NCI-H510A treated with DMSO at 0.1 percent for 48 hours (cell line): Measurements from ENCODE around the gene PCDHAC1.
"Not testable (repeated sequence)": the region's sequence is repeated elsewhere in the genome, so short reads cannot be mapped to it uniquely, and the experiment has no call there.

ENCODE experiments used
- DNase-seq: peaks from one replicate; lab custom pipeline; 2025; lab: John Stamatoyannopoulos, UW

PCDHAC1 gene, protein sequence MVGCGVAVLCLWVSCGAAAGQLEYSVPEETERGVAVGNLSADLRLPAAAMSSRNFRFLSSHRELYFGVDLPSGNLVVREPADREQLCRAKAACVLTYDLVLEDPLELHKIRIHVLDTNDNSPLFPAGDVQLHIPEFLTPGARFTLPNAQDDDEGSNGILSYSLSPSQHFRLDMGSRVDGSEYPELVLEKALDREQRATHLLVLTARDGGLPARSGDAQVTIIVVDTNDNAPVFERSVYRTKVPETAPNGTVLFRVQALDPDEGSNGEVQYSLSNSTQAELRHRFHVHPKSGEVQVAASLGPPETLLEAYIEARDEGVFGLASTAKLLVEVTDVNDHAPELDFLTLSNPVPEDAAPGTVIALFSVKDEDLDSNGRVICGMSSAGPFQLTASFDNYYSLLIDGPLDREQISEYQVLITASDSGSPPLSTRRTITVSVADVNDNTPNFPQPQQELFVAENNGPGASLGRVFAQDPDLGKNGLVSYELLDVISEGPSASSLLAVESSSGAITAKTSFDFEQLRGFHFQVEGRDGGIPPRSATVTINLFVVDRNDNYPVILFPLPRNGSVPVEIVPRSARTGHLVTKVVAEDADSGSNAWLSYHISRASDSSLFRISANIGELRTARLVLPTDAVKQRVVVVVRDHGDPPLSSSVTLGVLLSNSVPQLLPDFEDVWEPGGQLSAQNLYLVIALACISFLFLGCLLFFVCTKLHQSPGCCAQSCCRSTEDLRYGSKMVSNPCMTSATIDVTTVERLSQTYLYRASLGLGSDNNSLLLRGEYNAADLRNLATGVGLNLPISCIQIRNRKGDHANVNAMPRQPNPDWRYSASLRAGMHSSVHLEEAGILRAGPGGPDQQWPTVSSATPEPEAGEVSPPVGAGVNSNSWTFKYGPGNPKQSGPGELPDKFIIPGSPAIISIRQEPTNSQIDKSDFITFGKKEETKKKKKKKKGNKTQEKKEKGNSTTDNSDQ

DNA sequence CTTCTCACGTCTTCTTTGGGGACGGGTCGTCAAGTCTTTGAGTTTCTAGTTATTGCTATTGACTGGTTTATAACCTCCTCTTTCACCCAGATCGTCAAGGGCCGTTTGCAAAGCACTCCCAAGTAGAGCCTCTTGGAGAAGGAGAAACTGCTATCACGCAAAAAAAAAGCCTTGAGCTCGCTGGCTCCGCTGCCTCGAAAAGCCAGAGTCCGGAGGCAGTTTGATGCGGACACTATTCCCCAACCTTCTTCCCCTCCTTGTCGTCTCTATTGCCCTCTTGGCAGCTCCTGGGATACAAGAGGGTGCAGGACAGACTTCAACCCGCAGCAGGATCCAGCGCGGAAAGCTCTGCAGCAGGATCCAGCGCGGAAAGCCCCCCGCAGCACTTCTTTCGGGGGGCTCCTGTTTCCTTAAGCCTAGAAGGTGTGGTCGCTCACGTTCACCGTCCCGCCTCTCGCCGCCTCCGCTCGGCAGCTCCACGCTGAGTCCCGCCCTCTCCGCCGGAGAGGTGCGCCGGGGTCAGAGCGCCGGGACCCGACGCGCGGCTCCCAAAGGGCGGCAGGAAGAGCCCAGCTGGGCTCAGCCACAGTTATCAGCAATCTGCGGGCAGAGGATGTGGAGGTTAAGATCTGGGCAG lies at the start of gene PCDHAC1:
Gene PCDHAC1 (plus strand): TSS at position 494 of the 637 bp plus-strand sequence. CDS start 594 bp downstream, outside the sequence.
- peak; percentile 60 for DNase-seq

DNA sequence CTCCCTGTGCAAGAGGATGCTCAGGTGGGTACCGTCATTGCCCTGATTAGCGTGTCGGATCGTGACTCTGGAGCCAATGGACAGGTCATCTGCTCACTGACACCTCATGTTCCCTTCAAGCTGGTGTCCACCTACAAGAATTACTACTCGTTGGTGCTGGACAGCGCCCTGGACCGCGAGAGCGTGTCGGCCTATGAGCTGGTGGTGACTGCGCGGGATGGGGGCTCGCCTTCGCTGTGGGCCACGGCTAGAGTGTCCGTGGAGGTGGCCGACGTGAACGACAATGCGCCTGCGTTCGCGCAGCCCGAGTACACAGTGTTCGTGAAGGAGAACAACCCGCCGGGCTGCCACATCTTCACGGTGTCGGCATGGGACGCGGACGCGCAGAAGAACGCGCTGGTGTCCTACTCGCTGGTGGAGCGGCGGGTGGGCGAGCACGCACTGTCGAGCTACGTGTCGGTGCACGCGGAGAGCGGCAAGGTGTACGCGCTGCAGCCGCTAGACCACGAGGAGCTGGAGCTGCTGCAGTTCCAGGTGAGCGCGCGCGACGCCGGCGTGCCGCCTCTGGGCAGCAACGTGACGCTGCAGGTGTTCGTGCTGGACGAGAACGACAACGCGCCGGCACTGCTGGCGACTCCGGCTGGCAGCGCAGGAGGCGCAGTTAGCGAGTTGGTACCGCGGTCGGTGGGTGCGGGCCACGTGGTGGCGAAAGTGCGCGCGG lies 49.4 kb upstream of the PCDHAC1 start:
- DNase-seq, result not testable (repeated sequence)

DNA sequence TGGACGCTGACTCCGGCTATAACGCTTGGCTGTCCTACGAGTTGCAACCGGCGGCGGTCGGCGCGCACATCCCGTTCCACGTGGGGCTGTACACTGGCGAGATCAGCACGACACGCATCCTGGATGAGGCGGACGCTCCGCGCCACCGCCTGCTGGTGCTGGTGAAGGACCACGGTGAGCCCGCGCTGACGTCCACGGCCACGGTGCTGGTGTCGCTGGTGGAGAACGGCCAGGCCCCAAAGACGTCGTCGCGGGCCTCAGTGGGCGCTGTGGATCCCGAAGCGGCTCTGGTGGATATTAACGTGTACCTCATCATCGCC lies 48.9 kb upstream of the PCDHAC1 start:
- no peak for DNase-seq

DNA sequence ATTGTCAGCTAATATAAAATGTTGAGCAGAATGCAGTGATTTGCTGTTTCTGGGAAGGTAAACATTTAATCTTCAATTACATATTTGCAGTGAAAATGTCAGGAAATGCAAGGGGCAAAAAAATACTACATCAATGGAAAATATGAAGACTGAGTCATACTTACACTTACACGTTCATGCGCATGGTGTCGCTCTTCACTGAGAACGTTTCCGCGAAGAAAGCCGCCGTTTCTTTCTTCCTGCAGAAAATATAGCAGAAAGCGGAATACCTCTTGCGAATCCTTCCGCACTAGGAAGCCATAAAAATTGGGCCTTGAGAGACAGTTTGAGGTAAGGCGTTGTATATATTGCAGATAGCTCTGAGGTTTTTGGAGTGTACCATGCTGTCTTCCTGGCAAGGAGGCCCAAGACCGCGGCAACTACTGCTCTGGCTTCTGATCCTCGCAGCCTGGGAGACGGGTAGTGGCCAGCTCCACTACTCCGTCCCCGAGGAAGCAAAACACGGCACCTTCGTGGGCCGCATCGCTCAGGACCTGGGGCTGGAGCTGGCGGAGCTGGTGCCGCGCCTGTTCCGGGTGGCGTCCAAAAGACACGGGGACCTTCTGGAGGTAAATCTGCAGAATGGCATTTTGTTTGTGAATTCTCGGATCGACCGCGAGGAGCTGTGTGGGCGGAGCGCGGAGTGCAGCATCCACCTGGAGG lies 44.1 kb upstream of the PCDHAC1 start, which contains the start of gene PCDHA13:
Gene PCDHA13 (plus strand): TSS at position 236 of the 702 bp plus-strand sequence. CDS start 145 bp downstream, at position 381.
- DNase-seq, result no peak

DNA sequence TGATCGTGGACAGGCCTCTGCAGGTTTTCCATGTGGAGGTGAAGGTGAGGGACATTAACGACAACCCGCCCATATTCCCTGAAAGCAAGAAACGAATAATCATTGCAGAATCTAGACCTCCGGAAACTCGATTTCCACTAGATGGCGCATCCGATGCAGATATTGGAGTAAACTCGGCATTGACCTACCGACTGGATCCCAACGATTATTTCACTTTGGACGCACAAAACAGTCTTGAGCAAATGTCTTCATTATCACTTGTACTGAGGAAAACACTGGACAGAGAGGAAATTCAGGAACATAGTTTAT lies 43.6 kb upstream of the PCDHAC1 start:
- DNase-seq, result no peak

DNA sequence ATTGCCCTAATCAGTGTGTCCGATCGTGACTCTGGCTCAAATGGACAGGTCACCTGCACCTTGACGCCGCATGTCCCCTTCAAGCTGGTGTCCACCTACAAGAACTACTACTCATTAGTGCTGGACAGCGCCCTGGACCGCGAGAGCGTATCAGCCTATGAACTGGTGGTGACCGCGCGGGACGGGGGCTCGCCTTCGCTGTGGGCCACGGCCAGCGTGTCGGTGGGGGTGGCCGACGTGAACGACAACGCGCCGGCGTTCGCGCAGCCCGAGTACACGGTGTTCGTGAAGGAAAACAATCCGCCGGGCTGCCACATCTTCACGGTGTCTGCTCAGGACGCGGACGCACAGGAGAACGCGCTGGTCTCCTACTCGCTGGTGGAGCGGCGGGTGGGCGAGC lies 42.7 kb upstream of the PCDHAC1 start:
- DNase-seq, result no peak

DNA sequence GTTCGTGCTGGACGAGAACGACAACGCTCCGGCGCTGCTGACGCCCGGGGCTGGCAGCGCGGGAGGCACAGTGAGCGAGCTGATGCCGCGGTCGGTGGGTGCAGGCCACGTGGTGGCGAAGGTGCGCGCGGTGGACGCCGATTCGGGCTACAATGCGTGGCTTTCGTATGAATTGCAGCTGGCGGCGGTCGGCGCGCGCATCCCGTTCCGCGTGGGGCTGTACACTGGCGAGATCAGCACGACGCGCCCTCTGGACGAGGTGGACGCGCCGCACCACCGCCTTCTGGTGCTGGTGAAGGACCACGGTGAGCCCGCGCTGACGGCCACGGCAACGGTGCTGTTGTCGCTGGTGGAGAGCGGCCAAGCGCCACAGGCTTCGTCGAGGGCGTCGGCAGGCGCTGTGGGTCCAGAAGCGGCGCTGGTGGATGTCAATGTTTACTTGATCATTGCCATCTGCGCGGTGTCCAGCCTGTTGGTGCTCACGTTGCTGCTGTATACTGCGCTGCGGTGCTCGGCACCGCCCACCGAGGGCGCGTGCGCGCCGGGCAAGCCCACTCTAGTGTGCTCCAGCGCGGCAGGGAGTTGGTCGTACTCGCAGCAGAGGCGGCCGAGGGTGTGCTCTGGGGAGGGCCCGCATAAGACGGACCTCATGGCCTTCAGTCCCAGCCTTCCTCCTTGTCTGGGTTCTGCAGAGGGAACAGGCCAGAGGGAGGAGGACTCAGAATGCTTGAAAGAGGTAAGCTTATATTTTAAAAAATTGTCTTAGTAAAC lies 42.0 kb upstream of the PCDHAC1 start:
- no peak for DNase-seq

DNA sequence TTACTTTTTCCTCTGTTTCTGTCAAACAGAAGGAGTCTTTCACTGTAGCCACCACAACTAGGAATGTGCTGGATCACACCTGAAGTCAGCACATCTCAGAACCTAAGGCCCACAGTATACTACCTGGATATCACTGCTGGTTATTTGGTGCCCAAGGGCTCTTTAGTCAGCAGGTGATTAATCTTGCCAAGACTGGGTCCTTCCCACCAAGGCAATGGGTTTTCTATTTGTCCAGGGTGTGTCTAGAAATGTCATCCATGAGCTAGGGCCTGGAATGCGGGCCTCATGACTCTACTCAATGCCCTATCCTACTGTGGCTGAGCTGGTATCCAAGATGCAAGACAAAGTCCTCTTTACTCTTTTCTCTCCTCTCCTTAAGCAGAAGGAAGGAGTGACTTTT lies 9.8 kb upstream of the PCDHAC1 start:
- no peak for DNase-seq

DNA sequence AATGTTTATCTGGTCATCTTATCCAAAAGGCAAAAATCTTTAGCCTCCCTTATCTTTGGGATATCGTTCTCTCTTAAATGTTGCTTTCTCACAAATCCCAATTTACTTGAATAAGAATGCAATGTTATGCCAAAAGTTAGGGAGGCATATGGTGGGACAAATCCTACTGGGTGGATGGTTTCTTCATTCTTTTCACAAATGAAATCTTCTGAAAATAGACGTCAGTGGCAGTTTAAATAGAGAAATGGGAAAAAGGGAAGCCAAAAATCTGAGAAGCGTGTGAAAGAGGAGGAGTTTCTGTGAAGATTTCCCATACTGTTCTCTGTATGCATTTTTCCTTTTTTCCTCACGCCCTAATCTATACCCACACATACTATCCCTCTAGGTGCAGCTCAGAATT lies 2.5 kb upstream of the PCDHAC1 start:
- no peak for DNase-seq

DNA sequence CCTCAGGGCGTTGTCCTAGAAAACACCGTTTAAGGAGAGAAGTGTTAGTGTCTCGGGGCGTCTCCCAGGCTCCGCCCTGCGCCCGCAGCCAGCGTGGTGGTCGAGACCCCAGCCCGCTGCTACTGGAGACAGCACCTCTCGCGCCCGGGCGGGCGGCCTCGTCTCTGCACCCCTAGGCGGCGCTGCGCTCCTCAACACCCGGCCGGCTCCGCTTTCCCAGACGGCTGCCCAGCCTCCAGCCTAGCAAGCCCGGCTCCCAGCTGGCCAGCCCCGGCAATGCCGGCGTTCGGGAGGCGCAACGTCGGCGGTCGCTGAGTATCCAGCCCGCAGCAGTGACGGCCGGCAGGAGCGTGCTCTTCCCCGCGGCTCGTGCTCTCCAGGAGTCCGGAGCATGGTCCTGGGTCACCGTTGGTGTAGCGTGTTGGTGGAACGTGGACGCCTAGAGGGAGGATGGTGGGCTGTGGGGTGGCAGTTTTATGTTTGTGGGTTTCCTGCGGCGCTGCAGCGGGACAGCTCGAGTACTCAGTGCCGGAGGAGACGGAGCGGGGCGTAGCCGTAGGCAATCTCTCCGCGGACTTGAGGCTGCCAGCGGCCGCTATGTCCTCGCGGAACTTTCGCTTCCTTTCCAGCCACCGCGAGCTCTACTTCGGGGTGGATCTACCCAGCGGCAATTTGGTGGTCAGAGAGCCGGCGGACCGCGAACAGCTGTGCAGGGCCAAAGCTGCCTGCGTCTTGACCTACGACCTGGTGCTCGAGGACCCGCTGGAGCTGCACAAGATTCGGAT lies 536 bp downstream of the PCDHAC1 start:
- peak; percentile 62 for DNase-seq

DNA sequence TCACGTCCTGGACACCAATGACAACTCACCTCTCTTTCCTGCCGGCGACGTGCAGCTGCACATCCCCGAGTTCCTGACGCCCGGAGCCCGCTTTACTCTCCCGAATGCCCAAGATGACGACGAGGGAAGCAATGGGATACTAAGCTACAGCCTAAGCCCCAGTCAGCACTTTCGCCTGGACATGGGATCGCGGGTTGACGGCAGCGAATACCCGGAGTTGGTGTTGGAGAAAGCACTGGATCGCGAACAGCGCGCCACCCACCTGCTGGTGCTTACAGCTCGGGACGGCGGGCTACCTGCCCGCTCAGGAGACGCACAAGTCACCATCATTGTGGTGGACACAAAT lies 1.1 kb downstream of the PCDHAC1 start:
- DNase-seq, result no peak

DNA sequence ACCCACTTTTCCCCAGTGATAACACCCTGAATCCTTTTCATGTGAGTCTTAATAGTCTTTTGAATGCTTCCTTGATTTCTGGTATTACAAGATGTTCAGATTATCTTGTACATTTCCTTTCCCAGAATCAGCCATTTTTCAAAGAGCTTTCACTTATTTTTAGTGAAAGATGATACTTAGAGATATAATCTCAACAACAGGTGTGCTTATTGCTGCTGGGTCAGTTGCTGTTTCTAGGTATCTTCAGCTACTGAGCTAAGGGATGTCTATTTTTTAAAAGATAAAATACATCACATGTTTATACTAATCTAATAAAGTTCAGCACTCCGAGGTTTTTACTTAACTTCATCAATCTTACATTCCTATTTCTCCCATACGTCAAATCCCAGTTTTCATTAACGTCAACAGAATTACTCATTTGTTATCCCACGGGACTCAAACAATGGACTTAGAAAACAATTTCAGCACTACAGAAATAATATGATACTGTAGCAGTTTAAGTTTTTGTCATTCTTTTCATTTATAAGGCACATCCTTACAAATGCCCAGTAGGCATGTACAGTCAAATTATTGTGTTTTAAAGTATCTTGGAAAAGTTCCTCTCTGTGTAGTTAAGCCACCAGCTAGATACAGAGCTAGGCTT lies 9.0 kb downstream of the PCDHAC1 start:
- no peak for DNase-seq

DNA sequence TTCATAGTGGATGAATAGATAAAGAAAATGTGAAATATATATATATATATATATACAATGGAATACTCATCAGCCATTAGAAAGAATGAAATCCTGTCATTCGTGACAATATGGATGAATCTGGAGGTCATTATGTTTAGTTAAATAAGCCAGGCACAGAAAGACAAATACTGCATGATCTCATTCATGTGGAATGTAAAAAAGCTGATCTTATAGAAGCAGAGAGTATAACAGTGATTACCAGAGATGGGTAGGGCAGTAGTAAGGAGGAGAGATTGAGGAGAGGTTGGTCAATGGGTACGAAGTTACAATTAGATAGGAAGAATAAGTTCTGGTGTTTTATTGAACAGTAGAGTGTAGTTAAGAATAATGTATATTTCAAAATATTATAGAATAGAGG lies 20.5 kb downstream of the PCDHAC1 start:
- DNase-seq, result no peak

DNA sequence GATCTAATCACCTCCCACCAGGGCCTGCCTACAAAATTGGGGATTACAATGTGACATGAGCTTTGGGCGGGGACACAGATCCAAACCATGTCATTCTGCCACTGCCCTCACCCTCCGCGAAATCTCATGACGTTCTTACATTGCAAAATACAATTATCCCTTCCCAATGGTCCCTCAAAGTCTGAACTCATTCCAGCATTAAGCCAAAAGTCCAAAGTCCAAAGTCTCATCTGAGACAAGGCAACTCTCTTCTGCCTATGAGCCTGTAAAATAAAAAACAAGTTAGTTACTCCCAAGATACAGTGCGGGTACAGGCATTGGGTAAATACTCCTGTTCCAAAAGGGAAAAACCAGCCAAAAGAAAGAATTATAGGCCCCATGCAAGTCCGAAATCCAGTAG lies 25.5 kb downstream of the PCDHAC1 start:
- no peak for DNase-seq

DNA sequence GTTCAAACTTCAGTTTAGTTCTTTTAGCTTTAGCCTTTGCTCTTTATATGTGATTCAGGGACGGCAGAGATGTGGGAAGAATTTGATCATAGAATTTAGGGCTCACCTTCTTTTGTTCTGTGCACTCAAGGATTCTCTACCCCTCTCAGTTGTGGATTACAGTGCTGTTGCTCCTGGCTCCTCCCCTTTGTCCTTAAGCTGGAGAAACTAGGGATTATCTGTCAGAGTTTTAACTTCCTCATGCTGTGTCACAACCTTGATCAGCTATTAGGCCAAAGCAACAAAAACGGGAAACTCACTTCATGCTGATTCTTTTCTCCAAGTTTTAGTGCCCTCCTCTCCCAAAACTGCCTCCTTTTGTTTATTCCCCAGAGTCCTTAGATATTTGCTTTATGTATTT lies 27.1 kb downstream of the PCDHAC1 start:
- DNase-seq, result no peak

DNA sequence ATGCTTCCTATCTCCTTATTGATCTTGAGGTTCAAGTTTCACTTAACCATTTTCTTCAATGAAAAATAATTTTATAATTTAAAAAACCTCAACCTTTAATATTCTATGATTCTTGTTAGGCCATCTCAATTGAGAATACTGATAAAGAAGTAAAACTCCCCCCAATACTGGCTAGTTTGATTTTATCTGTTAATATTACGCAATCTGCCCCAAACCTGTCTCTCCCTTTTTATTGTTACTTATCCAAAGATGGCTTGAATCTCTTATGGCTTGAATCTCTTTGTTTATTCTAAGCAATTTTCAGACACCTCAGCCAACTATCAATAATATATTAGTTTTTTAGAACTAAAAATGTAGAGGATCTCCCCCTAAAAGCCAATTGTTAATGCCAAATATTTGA lies 36.1 kb downstream of the PCDHAC1 start:
- no peak for DNase-seq

DNA sequence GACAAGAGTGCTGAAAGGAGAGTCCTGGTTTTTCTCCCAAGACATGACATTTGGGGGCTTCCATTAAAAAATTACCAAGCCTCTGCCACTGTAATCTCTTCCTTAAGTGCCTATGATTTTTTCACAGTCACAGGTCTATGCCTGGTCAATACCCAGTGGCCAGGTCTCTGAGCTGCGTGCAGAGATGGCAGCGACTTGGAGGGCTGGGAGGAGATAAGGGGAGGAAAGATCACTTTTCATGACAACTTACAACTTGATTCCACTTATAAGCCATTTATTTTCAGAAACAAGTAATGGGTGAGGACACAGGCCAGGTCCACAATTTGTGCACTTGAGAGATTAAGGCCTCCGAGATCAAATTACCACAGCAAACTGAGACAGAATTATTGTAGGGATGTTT lies 38.3 kb downstream of the PCDHAC1 start:
- DNase-seq, result no peak

DNA sequence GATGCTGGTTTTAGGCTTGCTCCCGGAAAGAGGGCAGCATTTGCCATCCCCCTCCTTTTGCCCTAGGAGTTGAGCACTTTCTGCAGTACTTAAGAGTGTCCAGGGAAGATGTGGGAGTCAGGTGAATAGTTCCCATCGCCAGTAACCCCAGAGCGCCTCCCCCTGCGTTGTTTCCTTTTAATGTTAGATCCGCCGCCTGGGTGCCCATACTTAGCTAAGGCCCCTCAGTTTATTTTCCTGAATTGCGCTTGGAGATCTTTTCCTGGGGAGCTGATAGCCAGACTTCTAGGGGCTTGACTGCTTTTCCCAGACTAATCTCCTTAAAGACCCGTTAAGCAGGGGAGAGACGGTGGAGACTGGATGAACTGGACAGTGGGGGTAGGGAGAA lies 39.8 kb downstream of the PCDHAC1 start:
- DNase-seq, result peak; percentile 51
